Smooth muscle cell (in vitro differentiated cells): ENCODE measurements around the gene MRPS23. TPM values are rescaled to one million over a fixed set of nuclear protein-coding genes. Genes with fewer than 3 reads are reported as not detected.

Experiments used
- DNase-seq: peaks from one replicate; lab custom pipeline; 2025; ENCODE audit not compliant: unreplicated experiment; lab: John Stamatoyannopoulos, UW
- H2AFZ ChIP-seq: fragments of 200-600 bp; sonication (generic); 2 replicates; pipeline ENCODE4 v1.6.0; 2016; ENCODE audit warnings: antibody characterized with exemption, low read depth, mild to moderate bottlenecking
- H3F3A ChIP-seq: fragments of 200-600 bp; sonication (generic); 2 replicates; pipeline ENCODE4 v1.6.0; 2017; ENCODE audit warnings: antibody characterized with exemption, low read depth
- H3K27ac ChIP-seq: fragments of 200-600 bp; sonication (generic); 2 replicates; pipeline ENCODE4 v1.5.1; 2016; ENCODE audit warnings: low read depth, mild to moderate bottlenecking
- H3K27me3 ChIP-seq: fragments of 200-600 bp; sonication (generic); 2 replicates; pipeline ENCODE4 v1.6.1; 2016; ENCODE audit warnings: low read depth, mild to moderate bottlenecking
- H3K36me3 ChIP-seq: fragments of 200-600 bp; sonication (generic); 2 replicates; pipeline ENCODE4 v1.5.1; 2016; ENCODE audit warnings: low read depth
- H3K4me1 ChIP-seq: fragments of 200-600 bp; sonication (generic); 2 replicates; pipeline ENCODE4 v1.5.1; 2016; ENCODE audit warnings: low read depth
- H3K4me2 ChIP-seq: fragments of 200-600 bp; sonication (generic); 2 replicates; pipeline ENCODE4 v1.6.0; 2016; ENCODE audit warnings: mild to moderate bottlenecking
- H3K4me3 ChIP-seq: fragments of 200-600 bp; sonication (generic); 2 replicates; pipeline ENCODE4 v1.5.1; 2016; ENCODE audit warnings: mild to moderate bottlenecking
- H3K79me2 ChIP-seq: fragments of 200-600 bp; sonication (generic); 2 replicates; pipeline ENCODE4 v1.6.0; 2016; ENCODE audit warnings: low read depth, mild to moderate bottlenecking
- H3K9ac ChIP-seq: fragments of 200-600 bp; sonication (generic); 2 replicates; pipeline ENCODE4 v1.6.0; 2016; ENCODE audit warnings: low read depth
- H3K9me3 ChIP-seq: fragments of 200-600 bp; sonication (generic); replicated peaks from 2 replicates; pipeline ENCODE4 v1.5.1; 2016; ENCODE audit warnings: low read depth
- H4K20me1 ChIP-seq: fragments of 200-600 bp; sonication (generic); 2 replicates; pipeline ENCODE4 v1.6.0; 2016; ENCODE audit warnings: low read depth
- CTCF ChIP-seq: fragments of 200-600 bp; sonication (generic); IDR thresholded peaks from 2 replicates; pipeline ENCODE4 v1.5.1; 2017; ENCODE audit warnings: borderline replicate concordance, mild to moderate bottlenecking, antibody characterized with exemption; ENCODE audit not compliant: insufficient read depth, poor library complexity, severe bottlenecking
- WGBS: methylation state at CpG from one replicate; pipeline ENCODE4 v1.1.7; 2016; ENCODE audit warnings: low lambda C conversion rate; 5-methylcytosine and 5-hydroxymethylcytosine counted together
- polyA plus RNA-seq: library from polyadenylated mRNA; unstranded; fragments of >200 nt; fragmentation: Nextera tagmentation; extraction: Ambion mirVana; gene quantifications from 2 replicates; pipeline ENCODE4 v1.2.1, GENCODE V29; 2016
- total RNA-seq: library from RNA; depleted of rRNA; stranded (reverse); fragments of >200 nt; gene quantifications from 2 replicates; pipeline ENCODE4 v1.2.3, GENCODE V29; 2014

MRPS23 gene
- total and polyA plus RNA-seq, 2 experiments from 2014 or later = 32.3 to 48.4 TPM

GRCh38 chr17:57814421-57814820 is 35.4 kb downstream of the MRPS23 start:
- H3K79me2 ChIP-seq = no peaks in the 10 kb centered on the region
- WGBS = 87% methylated on average over 1 of the region's 1 CpG
- no peaks in the 10 kb centered on the region for H3K36me3 ChIP-seq
- H3K4me2 ChIP-seq = no peak overlapping the region
- DNase-seq = no peak
- no peak overlapping the region for H3K4me3 ChIP-seq
- no peaks in the 10 kb centered on the region for H3F3A ChIP-seq
- no peaks in the 10 kb centered on the region for H3K27me3 ChIP-seq
- H2AFZ ChIP-seq = no peak overlapping the region
- H4K20me1 ChIP-seq = no peaks in the 10 kb centered on the region
- H3K27ac ChIP-seq = no peak overlapping the region
- no peaks in the 10 kb centered on the region for H3K9me3 ChIP-seq
- H3K4me1 ChIP-seq = peaks cover 6% of the 10 kb centered on the region
- TF ChIP-seq CTCF = no peak
- H3K9ac ChIP-seq = no peak overlapping the region

DNA sequence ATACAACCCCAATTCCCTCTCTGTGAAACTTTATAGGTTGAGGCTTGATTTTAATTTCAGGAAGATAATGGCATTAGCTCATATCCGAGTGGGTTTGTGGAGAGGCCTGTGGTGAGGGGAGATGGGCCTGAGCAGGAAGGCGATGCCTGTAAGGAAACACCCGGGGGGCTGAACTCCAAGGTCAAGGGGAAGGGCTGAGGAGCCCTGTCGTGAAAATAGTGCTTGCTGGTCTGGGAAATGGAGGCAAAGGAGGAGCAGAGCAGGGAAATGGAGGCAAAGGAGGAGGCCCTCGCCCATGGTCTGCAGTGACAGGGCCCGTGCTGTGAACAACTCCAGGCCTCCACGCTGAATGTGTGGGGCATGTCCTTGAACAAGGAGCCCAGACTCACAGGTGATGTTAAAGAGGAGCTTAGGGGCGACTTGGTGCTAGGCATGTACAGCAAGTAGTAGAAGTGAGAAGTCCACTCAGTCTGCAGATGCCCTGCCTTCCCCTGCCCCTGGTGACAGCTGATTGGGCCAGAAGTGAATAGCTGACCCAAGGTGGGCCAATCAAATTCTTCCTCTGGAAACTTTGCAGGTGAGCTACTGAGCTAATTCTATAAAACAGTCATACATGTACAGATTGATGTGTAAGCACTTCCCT is 38.1 kb downstream of the MRPS23 start:
- H3K9ac ChIP-seq = no peak overlapping the region
- no peaks in the 10 kb centered on the region for H4K20me1 ChIP-seq
- 91% methylated on average over 8 of the region's 8 CpGs for WGBS
- no peak for DNase-seq
- H3F3A ChIP-seq = no peaks in the 10 kb centered on the region
- H3K4me2 ChIP-seq = no peak overlapping the region
- H3K27me3 ChIP-seq = no peaks in the 10 kb centered on the region
- TF ChIP-seq CTCF = no peak
- no peak overlapping the region for H2AFZ ChIP-seq
- H3K36me3 ChIP-seq = no peaks in the 10 kb centered on the region
- no peak overlapping the region for H3K27ac ChIP-seq
- peaks cover 6% of the 10 kb centered on the region for H3K4me1 ChIP-seq
- H3K79me2 ChIP-seq = no peaks in the 10 kb centered on the region
- no peaks in the 10 kb centered on the region for H3K9me3 ChIP-seq
- no peak overlapping the region for H3K4me3 ChIP-seq

- Histone ChIP-seq H3K9me3 (no peaks in the 10 kb centered on the region), H3K4me1 (peaks cover 6% of the 10 kb centered on the region), H3F3A (no peaks in the 10 kb centered on the region), H4K20me1 (no peaks in the 10 kb centered on the region), H3K27me3 (peaks cover 4% of the 10 kb centered on the region), H3K4me3 (no peak overlapping the region), H2AFZ (no peak overlapping the region), H3K27ac (no peak overlapping the region), H3K36me3 (no peaks in the 10 kb centered on the region), H3K79me2 (no peaks in the 10 kb centered on the region), H3K4me2 (no peak overlapping the region), H3K9ac (no peak overlapping the region)
- 74% methylated on average over 31 of the region's 31 CpGs for WGBS
- DNase-seq = no peak
- no peak for TF ChIP-seq CTCF
Measured at GRCh38 chr17:57810721-57811637, 38.9 kb downstream of the MRPS23 start.
